Hematopoietic multipotent progenitor cell treated with erythropoietin and hydrocortisone succinate and interleukin-3 and kit ligand, for 15 days (in vitro differentiated cells): Measurements from ENCODE around the gene OST4.

Experiments used
- DNase-seq: peaks from one replicate; pipeline ENCODE4 v3.0.0-alpha.2; 2015; ENCODE audit warnings: low spot score

Gene OST4

DNA sequence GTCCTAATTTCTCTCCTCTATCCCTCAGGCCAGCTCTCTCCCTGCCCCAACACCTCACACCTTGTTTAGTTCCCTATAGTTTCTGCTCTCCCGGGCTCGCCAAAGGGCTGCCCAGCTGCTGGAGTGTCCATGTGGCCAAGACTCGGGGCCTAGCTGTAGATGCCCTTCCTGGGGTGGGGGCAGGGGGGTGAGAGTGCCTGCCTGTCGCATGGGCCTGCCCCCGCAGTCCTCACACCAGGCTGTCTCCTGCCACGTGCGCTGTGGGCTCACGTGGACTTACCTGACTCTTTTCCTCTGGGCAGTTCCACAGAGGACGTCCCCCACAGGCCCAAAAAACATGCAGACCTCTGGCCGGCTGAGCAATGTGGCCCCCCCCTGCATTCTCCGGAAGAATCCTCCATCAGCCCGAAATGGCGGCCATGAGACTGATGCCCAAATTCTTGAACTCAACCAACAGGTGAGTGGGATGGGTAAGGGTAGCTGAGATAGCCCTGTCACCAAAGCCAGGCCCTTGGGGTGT is 46.1 kb downstream of the OST4 start:
- DNase-seq: no peak

DNA sequence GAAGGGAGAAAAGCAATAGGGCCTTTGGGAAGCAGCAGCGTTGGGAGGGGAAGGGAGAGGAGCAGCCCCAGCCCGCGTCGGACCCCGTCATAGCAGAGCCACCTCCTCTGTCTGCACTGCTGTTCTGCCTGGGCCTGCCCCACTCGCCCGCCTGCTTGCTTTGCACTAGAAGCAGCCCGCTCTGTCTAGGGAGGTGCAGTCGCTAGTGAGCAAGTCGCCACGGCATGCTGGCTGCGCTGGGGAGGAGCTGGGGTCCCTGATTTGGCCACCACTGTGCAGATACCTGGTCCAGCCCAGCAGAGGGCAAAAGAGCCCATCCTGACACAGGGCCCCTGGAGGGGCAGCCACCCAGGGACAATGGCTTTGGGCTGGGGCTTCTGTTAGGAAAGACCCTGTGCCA is 46.6 kb downstream of the OST4 start:
- DNase-seq: no peak

DNA sequence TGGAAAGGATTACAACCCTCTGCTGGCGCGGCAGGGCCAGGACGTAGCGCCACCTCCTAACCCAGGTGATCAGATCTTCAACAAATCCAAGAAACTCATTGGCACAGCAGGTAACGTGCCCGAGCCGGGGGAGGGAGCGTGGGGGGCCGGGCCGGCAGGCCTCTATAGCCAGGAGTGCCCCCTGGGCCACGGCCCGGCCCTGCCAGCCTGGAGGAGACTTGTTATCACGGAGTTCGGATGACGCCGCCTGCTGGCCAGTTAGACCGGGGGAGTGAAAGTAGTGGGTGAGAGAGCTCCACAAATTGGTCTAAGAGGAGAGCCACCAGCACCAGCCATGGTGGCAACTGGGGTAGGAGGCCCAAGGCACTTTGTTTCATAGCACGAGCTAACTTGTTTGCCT is 47.3 kb downstream of the OST4 start:
- no peak for DNase-seq

DNA sequence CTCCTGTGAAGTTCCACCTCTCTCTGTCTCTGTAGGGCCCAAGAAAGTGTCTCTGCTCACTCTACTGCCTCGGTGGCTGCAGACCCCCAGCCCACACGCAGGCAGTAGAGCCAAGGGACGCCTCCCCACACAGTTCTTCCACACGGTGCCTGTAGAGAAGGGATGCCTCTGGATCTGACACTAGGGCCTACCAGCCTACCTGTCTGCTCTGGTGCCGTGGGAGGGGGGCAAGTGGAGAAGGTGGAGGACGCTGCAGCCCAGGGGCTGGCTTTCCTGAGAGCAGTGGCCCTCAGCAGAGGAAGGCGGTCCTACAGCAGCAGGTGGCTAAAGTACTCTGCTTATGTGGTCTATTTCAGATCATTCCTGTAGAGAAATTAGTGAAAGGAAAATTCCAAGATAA is 47.7 kb downstream of the OST4 start:
- DNase-seq: no peak

DNA sequence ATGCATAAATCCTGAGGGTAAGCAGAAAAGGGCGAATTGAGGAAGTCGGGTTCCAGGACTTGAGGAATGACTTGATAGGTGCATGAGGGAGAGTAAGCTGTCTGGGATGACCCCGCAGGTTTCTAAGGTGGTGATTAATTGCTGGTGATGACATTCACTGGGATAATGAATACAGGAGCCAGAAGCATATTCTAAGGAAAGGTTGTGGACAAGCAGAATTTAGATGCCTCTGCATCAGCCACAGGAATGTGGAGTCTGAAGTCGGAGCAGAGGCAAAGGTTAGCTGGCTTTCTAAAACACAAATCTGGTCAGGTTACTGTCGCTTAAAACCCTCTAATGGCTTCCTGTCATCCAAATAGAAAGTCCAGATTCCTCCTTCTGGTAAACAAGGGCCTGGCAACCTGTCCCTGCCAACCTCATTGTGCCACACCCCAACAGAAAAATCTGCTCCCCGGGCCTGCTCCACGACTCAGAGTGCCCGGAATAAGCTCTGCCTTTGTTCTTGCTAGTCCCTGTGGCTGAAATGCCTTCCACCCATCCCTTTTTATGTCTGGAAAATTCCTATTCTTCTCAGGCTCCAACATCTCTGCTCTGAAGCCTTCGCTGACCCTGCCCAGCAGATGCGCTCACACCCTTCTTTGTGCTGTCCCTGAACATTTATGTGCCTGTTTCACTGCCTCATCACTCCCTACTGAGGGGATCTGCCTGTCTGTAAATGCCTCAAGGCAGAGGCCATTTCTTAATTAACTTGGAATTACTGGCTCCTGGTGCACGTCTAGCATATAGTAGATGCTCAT is 50.0 kb downstream of the OST4 start:
- no peak for DNase-seq
